K562 (cell line): ENCODE data around the gene BANK1. TPM values are rescaled to one million over a fixed set of nuclear protein-coding genes. Genes with fewer than 3 reads are reported as not detected.

Source experiments
- ATAC-seq: fragments of 200-7000 bp; cut with Tn5 transposase; 3 replicates; pipeline ENCODE4 v1.9.1; 2020; ENCODE audit warnings: moderate library complexity
- BruUV-seq: library from RNA; stranded (reverse); fragments of 400-500 nt; replicated peaks from 2 replicates; lab custom pipeline; 2021; lab: Mats Ljungman, UMichigan
- CTCF ChIA-PET: fragments of 300-600 bp; formaldehyde crosslinking; extraction: SDS; loops from one replicate; lab custom pipeline; 2021; ENCODE audit warnings: low intra/inter-chr PET ratio; lab: Yijun Ruan, JAX
- POLR2A ChIA-PET: fragments of 300-600, 350-650 bp; sonication (Branson Sonifier 250); formaldehyde crosslinking; extraction: SDS; loops from one replicate; lab custom pipeline; 2021; ENCODE audit warnings: antibody characterized with exemption, inconsistent platforms; lab: Yijun Ruan, JAX
- DNase-seq, 4 experiments: peaks; one replicate each; pipeline versions ENCODE4 v3.0.0 to v3.0.0-alpha.2; 2011 to 2018; ENCODE audit warnings: low spot score in 3 of 4, mixed read lengths in 3 of 4; ENCODE audit errors: extremely low read depth in 1 of 4
- FAIRE-seq: peaks from 2 replicates; lab custom pipeline; 2011; peaks lifted over from hg19 to GRCh38; lab: Jason Lieb, UNC
- H2AFZ ChIP-seq: 2 replicates; pipeline ENCODE4 v1.6.0; 2011; ENCODE audit warnings: low read depth, low read length, control low read depth, inconsistent platforms
- H3K27ac ChIP-seq: fragments of 200-600 bp; 3 replicates; pipeline ENCODE4 v1.8.0; 2011; ENCODE audit warnings: low read depth, mild to moderate bottlenecking, control low read depth, inconsistent platforms, low read length, moderate library complexity, mixed read lengths; ENCODE audit errors: extremely low read depth
- H3K27me3 ChIP-seq, 2 experiments: fragments of 300-600 bp in 1 of 2; 2 replicates in 1 of 2; 3 replicates in 1 of 2; pipeline versions ENCODE4 v1.6.0 to v1.8.0; 2011; ENCODE audit warnings: inconsistent platforms in 2 of 2, low read length in 2 of 2, mild to moderate bottlenecking in 1 of 2, mixed read lengths in 1 of 2, moderate library complexity in 1 of 2; ENCODE audit not compliant: control insufficient read depth in 2 of 2, insufficient read depth in 2 of 2
- H3K36me3 ChIP-seq: fragments of 300-600 bp; 3 replicates; pipeline ENCODE4 v1.8.0; 2011; ENCODE audit warnings: mild to moderate bottlenecking, low read length, inconsistent platforms; ENCODE audit not compliant: control insufficient read depth, insufficient read depth
- H3K4me1 ChIP-seq, 2 experiments: fragments of 200-600 bp in 1 of 2; replicated peaks in 1 of 2; 2 replicates in 1 of 2; 3 replicates in 1 of 2; pipeline versions ENCODE4 v1.5.1 to v1.8.0; 2011; ENCODE audit warnings: inconsistent platforms in 2 of 2, low read length in 2 of 2, mild to moderate bottlenecking in 1 of 2, mixed read lengths in 1 of 2, moderate library complexity in 1 of 2; ENCODE audit not compliant: control insufficient read depth in 2 of 2, insufficient read depth in 2 of 2
- H3K4me2 ChIP-seq: 2 replicates; pipeline ENCODE4 v1.6.1; 2011; ENCODE audit warnings: low read length, control low read depth, inconsistent platforms, mixed read lengths; ENCODE audit not compliant: insufficient read depth
- H3K4me3 ChIP-seq: fragments of 200-600 bp; sonication (generic), shearing (Covaris generic); 2 replicates; pipeline ENCODE4 v1.5.1; 2016; ENCODE audit warnings: control low read depth, inconsistent platforms
- H3K79me2 ChIP-seq: fragments of 200-600 bp; 3 replicates; pipeline ENCODE4 v1.8.0; 2011; ENCODE audit warnings: low read length, inconsistent platforms; ENCODE audit not compliant: control insufficient read depth, insufficient read depth
- H3K9ac ChIP-seq, 2 experiments: 2 replicates each; pipeline versions ENCODE4 v1.6.0 to v1.6.1; 2011; ENCODE audit warnings: low read depth in 2 of 2, low read length in 2 of 2, control low read depth in 1 of 2, inconsistent platforms in 1 of 2, mild to moderate bottlenecking in 1 of 2, mixed read lengths in 1 of 2; ENCODE audit not compliant: insufficient read depth in 1 of 2
- H3K9me1 ChIP-seq: one replicate; pipeline ENCODE4 v1.6.0; 2011; ENCODE audit warnings: inconsistent platforms, mild to moderate bottlenecking, low read length, moderate library complexity; ENCODE audit not compliant: control insufficient read depth, insufficient read depth
- H3K9me3 ChIP-seq: replicated peaks from 2 replicates; pipeline ENCODE4 v1.5.1; 2011; ENCODE audit warnings: low read depth, low read length, inconsistent platforms; ENCODE audit not compliant: control insufficient read depth, insufficient read depth
- H4K20me1 ChIP-seq: replicated peaks from 2 replicates; pipeline ENCODE4 v1.6.1; 2011; ENCODE audit warnings: low read length, inconsistent platforms, mixed read lengths; ENCODE audit not compliant: control insufficient read depth, insufficient read depth
- CHD1 ChIP-seq: fragments of 200-600 bp; sonication (generic); IDR thresholded peaks from one replicate; pipeline ENCODE4 v1.6.1; 2012; ENCODE audit warnings: mild to moderate bottlenecking, moderate library complexity, low read length, inconsistent platforms
- ERF ChIP-seq: fragments of 450-650 bp; formaldehyde crosslinking; IDR thresholded peaks from 2 replicates; pipeline ENCODE4 v1.4.0; 2020; ENCODE audit warnings: mild to moderate bottlenecking, mixed read lengths
- FUS ChIP-seq: fragments of 200-400 bp; formaldehyde crosslinking; optimal IDR thresholded peaks from 2 replicates; pipeline ENCODE3; 2017; ENCODE audit warnings: low read depth, low read length
- PHF21A ChIP-seq: fragments of 450-650 bp; IDR thresholded peaks from 2 replicates; pipeline ENCODE4 v1.6.1; 2017; ENCODE audit warnings: low read depth, borderline replicate concordance
- SREBF2 ChIP-seq: sonication (generic); formaldehyde crosslinking; IDR thresholded peaks from 2 replicates; pipeline ENCODE4 v1.4.0; 2020; ENCODE audit warnings: mild to moderate bottlenecking, missing genetic modification reagents
- TAF9B ChIP-seq: fragments of 450-650 bp; IDR thresholded peaks from 2 replicates; pipeline ENCODE4 v1.6.1; 2018; ENCODE audit warnings: mild to moderate bottlenecking; ENCODE audit not compliant: partially characterized antibody
- TAL1 ChIP-seq: fragments of 450-650 bp; IDR thresholded peaks from 2 replicates; pipeline ENCODE4 v1.6.1; 2016; ENCODE audit warnings: mild to moderate bottlenecking
- WGBS: fragments of 100-300 bp; shearing (Covaris generic); methylation state at CpG from one replicate; pipeline ENCODE4 v1.1.6; 2016; ENCODE audit warnings: low coverage, mixed read lengths; ENCODE audit not compliant: insufficient coverage; ENCODE audit errors: missing lambda C conversion rate; 5-methylcytosine and 5-hydroxymethylcytosine counted together
- in situ Hi-C: fragments of 300-500 bp; cut with MboI; formaldehyde crosslinking; loops from 4 replicates; pipeline ENCODE4 v1.15.0; 2018; ENCODE audit warnings: inconsistent platforms, mixed read lengths
- intact Hi-C: fragments of 100-400 bp; cut with micrococcal nuclease; formaldehyde crosslinking; loops from 2 replicates; pipeline ENCODE4 v1.14.2; 2022
- polyA plus RNA-seq, 8 experiments: library from polyadenylated mRNA; depleted of rRNA in 4 of 8; stranded (reverse) in 5 of 8; unstranded in 3 of 8; fragments of >200 nt; fragmentation: Nextera tagmentation in 2 of 8; fragmentation: Illumina TruSeq in 1 of 8; extraction: Ambion mirVana in 2 of 8; extraction: Trizol in 1 of 8; gene quantifications; 2 replicates each; pipeline versions ENCODE4 v1.2.1 to v1.2.3, GENCODE V29; 2011 to 2014; ENCODE audit warnings: inconsistent platforms in 1 of 8, missing spikeins in 1 of 8
- total RNA-seq, 7 experiments: library from RNA; depleted of rRNA in 6 of 7; stranded (reverse); fragments of >200 nt in 6 of 7; fragmentation: Illumina TruSeq in 2 of 7; extraction: Trizol in 2 of 7; gene quantifications; 2 replicates each; pipeline versions ENCODE4 v1.2.1 to v1.2.3, GENCODE V29; 2011 to 2021; ENCODE audit warnings: low replicate concordance in 1 of 7
- TF ChIP-seq, protein P1 (sequence below), 3 experiments: fragments of 200-800 bp in 1 of 3; fragments of 250-450 bp in 1 of 3; fragments of 450-650 bp in 1 of 3; sonication (Bioruptor Pico) in 1 of 3; sonication (Bioruptor generic) in 1 of 3; formaldehyde crosslinking in 1 of 3; IDR thresholded peaks; 2 replicates each; pipeline versions ENCODE4 v1.6.1 to v1.8.0; 2016 to 2022; ENCODE audit warnings: mild to moderate bottlenecking in 2 of 3, missing genetic modification characterization in 2 of 3, missing compliant biosample characterization in 1 of 3, moderate library complexity in 1 of 3
- TF ChIP-seq, protein P2 (sequence below), 2 experiments: IDR thresholded peaks; 2 replicates each; pipeline ENCODE4 v1.6.1; 2011; ENCODE audit warnings: borderline replicate concordance in 1 of 2, control low read depth in 1 of 2, low read depth in 1 of 2, low read length in 1 of 2, mild to moderate bottlenecking in 1 of 2, mixed read lengths in 1 of 2, moderate library complexity in 1 of 2; ENCODE audit not compliant: insufficient read depth in 1 of 2, insufficient read length in 1 of 2, poor library complexity in 1 of 2, severe bottlenecking in 1 of 2; ENCODE audit errors: extremely low read depth in 1 of 2
- TF ChIP-seq, protein P3 (sequence below): sonication (generic); formaldehyde crosslinking; IDR thresholded peaks from 2 replicates; pipeline ENCODE4 v1.9.0; 2022; ENCODE audit warnings: mild to moderate bottlenecking, missing genetic modification reagents
- TF ChIP-seq, protein P4 (sequence below): sonication (generic); formaldehyde crosslinking; IDR thresholded peaks from 2 replicates; pipeline ENCODE4 v1.8.1; 2023; ENCODE audit warnings: mild to moderate bottlenecking, missing genetic modification reagents
- TF ChIP-seq, protein P5 (sequence below): sonication (generic); formaldehyde crosslinking; IDR thresholded peaks from 2 replicates; pipeline ENCODE4 v1.8.1; 2022; ENCODE audit warnings: missing genetic modification reagents

The BANK1 gene
- total and polyA plus RNA-seq, 9 of the 15 experiments (the other 6 are each of a cell fraction or from before 2014, with no cell fraction given), result not detected

DNA sequence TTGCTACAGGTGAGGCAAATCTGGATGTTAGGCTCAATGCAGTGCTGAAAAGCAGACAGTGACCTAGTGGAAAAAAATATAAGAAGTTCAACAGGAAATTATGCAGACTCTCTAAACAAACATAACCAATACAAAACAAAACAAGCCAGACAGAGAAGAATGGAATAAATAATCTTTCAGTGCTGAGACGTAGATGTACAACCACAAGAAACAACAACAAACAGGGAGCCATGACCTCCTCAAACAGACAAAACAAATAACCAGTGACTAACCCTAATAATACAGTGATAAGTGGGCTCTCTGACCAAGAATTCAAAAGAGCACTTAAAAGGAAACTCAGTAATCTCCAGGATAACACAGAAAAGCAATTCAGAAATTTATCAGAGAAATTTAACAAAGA lies 315.5 kb downstream of the BANK1 start (continued):
- TF ChIP-seq, protein P1, sequence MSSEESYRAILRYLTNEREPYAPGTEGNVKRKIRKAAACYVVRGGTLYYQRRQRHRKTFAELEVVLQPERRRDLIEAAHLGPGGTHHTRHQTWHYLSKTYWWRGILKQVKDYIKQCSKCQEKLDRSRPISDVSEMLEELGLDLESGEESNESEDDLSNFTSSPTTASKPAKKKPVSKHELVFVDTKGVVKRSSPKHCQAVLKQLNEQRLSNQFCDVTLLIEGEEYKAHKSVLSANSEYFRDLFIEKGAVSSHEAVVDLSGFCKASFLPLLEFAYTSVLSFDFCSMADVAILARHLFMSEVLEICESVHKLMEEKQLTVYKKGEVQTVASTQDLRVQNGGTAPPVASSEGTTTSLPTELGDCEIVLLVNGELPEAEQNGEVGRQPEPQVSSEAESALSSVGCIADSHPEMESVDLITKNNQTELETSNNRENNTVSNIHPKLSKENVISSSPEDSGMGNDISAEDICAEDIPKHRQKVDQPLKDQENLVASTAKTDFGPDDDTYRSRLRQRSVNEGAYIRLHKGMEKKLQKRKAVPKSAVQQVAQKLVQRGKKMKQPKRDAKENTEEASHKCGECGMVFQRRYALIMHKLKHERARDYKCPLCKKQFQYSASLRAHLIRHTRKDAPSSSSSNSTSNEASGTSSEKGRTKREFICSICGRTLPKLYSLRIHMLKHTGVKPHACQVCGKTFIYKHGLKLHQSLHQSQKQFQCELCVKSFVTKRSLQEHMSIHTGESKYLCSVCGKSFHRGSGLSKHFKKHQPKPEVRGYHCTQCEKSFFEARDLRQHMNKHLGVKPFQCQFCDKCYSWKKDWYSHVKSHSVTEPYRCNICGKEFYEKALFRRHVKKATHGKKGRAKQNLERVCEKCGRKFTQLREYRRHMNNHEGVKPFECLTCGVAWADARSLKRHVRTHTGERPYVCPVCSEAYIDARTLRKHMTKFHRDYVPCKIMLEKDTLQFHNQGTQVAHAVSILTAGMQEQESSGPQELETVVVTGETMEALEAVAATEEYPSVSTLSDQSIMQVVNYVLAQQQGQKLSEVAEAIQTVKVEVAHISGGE (CRISPR knock-in tag; IDR thresholded peaks at IDR 0.05), result no peak
- TF ChIP-seq, protein P2, sequence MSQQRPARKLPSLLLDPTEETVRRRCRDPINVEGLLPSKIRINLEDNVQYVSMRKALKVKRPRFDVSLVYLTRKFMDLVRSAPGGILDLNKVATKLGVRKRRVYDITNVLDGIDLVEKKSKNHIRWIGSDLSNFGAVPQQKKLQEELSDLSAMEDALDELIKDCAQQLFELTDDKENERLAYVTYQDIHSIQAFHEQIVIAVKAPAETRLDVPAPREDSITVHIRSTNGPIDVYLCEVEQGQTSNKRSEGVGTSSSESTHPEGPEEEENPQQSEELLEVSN (IDR thresholded peaks at IDR 0.05; ENCODE audit: borderline replicate concordance in 1 of 2, extremely low read depth in 1 of 2, insufficient read depth in 1 of 2, insufficient read length in 1 of 2, low read depth in 1 of 2, low read length in 1 of 2, poor library complexity in 1 of 2, severe bottlenecking in 1 of 2), result no peak

DNA sequence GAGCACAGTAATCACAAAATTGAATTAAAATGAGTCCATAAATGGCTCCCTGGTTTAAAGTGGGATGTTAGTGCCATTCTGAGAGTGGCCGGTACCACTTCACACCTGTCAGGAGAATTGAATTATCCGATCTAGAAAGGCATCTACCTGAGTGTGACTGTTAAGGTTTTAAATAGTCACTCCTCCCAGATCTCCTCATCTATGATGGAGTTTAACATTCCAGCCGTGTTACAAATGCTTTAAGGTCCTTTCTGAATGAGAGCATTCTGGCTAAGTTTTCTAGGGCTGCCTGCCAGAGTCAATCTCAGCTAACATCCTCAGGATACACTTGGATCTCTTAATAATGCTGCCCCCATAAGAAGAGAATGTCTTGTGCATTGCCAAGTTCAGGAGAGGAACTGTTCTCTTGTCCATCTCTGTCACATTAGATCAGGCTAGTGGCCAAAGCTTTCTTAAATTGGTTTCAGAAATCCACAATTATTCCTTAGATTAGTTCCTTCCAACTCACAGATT lies 323.6 kb downstream of the BANK1 start:
- Histone ChIP-seq H2AFZ (no peak overlapping the region), H3K9me1 (no peaks in the 10 kb centered on the region), H3K27ac (no peak overlapping the region), H3K9ac (no peak overlapping the region), H3K36me3 (no peaks in the 10 kb centered on the region), H3K4me2 (no peak overlapping the region), H3K9me3 (no peaks in the 10 kb centered on the region), H3K4me3 (no peak overlapping the region), H4K20me1 (no peaks in the 10 kb centered on the region), H3K27me3 (no peaks in the 10 kb centered on the region), H3K4me1 (no peaks in the 10 kb centered on the region), H3K79me2 (no peaks in the 10 kb centered on the region)
- POLR2A ChIA-PET, result no interaction called here
- WGBS, result 2% methylated on average over 3 of the region's 3 CpGs
- no peak for FAIRE-seq
- CTCF ChIA-PET, result no interaction called here
- no peak for ATAC-seq
- intact Hi-C loops (no loop called here), in situ Hi-C loops (no loop called here)
- DNase-seq, result no peak
- no TSS peak for BruUV-seq
- TF ChIP-seq ERF (CRISPR knock-in tag) (no peak), PHF21A (no peak), SREBF2 (CRISPR knock-in tag) (no peak), TAF9B (no peak), FUS (no peak), TAL1 (no peak), CHD1 (no peak)
- TF ChIP-seq, protein P3, sequence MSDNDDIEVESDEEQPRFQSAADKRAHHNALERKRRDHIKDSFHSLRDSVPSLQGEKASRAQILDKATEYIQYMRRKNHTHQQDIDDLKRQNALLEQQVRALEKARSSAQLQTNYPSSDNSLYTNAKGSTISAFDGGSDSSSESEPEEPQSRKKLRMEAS, result no peak
- TF ChIP-seq, protein P4, sequence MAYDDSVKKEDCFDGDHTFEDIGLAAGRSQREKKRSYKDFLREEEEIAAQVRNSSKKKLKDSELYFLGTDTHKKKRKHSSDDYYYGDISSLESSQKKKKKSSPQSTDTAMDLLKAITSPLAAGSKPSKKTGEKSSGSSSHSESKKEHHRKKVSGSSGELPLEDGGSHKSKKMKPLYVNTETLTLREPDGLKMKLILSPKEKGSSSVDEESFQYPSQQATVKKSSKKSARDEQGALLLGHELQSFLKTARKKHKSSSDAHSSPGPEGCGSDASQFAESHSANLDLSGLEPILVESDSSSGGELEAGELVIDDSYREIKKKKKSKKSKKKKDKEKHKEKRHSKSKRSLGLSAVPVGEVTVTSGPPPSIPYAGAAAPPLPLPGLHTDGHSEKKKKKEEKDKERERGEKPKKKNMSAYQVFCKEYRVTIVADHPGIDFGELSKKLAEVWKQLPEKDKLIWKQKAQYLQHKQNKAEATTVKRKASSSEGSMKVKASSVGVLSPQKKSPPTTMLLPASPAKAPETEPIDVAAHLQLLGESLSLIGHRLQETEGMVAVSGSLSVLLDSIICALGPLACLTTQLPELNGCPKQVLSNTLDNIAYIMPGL (CRISPR knock-in tag), result no peak
- TF ChIP-seq, protein P5, sequence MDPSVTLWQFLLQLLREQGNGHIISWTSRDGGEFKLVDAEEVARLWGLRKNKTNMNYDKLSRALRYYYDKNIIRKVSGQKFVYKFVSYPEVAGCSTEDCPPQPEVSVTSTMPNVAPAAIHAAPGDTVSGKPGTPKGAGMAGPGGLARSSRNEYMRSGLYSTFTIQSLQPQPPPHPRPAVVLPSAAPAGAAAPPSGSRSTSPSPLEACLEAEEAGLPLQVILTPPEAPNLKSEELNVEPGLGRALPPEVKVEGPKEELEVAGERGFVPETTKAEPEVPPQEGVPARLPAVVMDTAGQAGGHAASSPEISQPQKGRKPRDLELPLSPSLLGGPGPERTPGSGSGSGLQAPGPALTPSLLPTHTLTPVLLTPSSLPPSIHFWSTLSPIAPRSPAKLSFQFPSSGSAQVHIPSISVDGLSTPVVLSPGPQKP, result no peak
